Astrocyte of the spinal cord (primary cell): ENCODE data around the gene ELAVL1.

Experiments used
- DNase-seq: peaks from one replicate; pipeline ENCODE4 v3.0.0; 2011; ENCODE audit warnings: low read depth, low spot score
- H3K4me3 ChIP-seq: 2 replicates; pipeline ENCODE4 v1.5.1; 2011; ENCODE audit warnings: low read depth, mild to moderate bottlenecking, low read length, moderate library complexity
- CTCF ChIP-seq: IDR thresholded peaks from 2 replicates; pipeline ENCODE4 v1.5.1; 2012; ENCODE audit warnings: low read depth, mild to moderate bottlenecking, low read length, inconsistent platforms
- in situ Hi-C: cut with HindIII; loops from 2 replicates; pipeline ENCODE4 v1.10.0; 2017; ENCODE audit warnings: low sequenced_read_pairs

The ELAVL1 gene

GRCh38 chr19:7986321-7987113 is 18.9 kb downstream of the ELAVL1 start:
- no peak for TF ChIP-seq CTCF
- no peak overlapping the region for H3K4me3 ChIP-seq
- in situ Hi-C loops, result no loop called here
- DNase-seq, result peak; percentile 74

- no peak for DNase-seq
- no peak overlapping the region for H3K4me3 ChIP-seq
- in situ Hi-C loops, result no loop called here
- TF ChIP-seq CTCF, result no peak
These were observed 19.9 kb downstream of the ELAVL1 start for GRCh38 chr19:7985481-7985911.

- TF ChIP-seq CTCF, result no peak
- no peak overlapping the region for H3K4me3 ChIP-seq
- no peak for DNase-seq
- in situ Hi-C loops, result no loop called here
These were observed 21.2 kb downstream of the ELAVL1 start for GRCh38 chr19:7983995-7984837.

GRCh38 chr19:7983286-7983950 is 22.0 kb downstream of the ELAVL1 start:
- TF ChIP-seq CTCF, result no peak
- in situ Hi-C loops, result no loop called here
- DNase-seq, result no peak
- H3K4me3 ChIP-seq, result no peak overlapping the region

GRCh38 chr19:7982651-7983099 is 22.8 kb downstream of the ELAVL1 start:
- TF ChIP-seq CTCF, result no peak
- no peak overlapping the region for H3K4me3 ChIP-seq
- in situ Hi-C loops, result no loop called here
- DNase-seq, result no peak

- no peak for DNase-seq
- no peak for TF ChIP-seq CTCF
- in situ Hi-C loops, result no loop called here
- H3K4me3 ChIP-seq, result no peak overlapping the region
These were observed 23.3 kb downstream of the ELAVL1 start for GRCh38 chr19:7982103-7982502.
